GM19468 (cell line): ENCODE measurements around the gene CWC27.

ENCODE experiments used
- ATAC-seq: cut with Tn5 transposase; IDR thresholded peaks from one replicate; pipeline ENCODE4 v1.9.1; 2021; ENCODE audit warnings: mild to moderate bottlenecking, moderate library complexity, moderate number of reproducible peaks; ENCODE audit not compliant: unreplicated experiment; ENCODE audit errors: extremely low read depth

The CWC27 gene, protein sequence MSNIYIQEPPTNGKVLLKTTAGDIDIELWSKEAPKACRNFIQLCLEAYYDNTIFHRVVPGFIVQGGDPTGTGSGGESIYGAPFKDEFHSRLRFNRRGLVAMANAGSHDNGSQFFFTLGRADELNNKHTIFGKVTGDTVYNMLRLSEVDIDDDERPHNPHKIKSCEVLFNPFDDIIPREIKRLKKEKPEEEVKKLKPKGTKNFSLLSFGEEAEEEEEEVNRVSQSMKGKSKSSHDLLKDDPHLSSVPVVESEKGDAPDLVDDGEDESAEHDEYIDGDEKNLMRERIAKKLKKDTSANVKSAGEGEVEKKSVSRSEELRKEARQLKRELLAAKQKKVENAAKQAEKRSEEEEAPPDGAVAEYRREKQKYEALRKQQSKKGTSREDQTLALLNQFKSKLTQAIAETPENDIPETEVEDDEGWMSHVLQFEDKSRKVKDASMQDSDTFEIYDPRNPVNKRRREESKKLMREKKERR

GRCh38 chr5:64768358-64769312, at the start of gene CWC27, which contains the start of gene SREK1IP1:
Gene CWC27, plus strand, starts transcription at chr5:64768930. Its CDS starts 217 bp downstream, at chr5:64769147.
Gene SREK1IP1, minus strand, starts transcription at chr5:64768691. Its CDS starts 174 bp downstream, at chr5:64768517.
- ATAC-seq, result peak; percentile 97

DNA sequence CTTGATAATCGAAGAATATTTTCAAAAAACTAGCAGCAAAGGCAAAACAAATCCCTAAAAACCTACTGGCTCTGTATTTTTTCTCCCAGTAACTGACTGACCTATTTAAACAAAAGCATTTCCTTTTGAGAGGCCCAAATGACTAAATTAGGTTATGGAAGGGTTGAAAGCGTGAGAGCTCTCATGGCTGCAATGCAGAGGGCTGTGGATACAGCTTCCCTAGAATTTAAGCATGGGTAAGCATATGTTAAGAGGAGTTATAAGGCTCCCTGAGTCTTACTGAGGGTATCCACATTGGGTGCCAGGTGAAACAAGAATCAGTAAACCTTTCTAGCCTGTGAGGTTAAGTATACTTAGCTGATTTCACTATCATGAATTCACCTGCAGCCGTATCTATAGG, 46.1 kb upstream of the CWC27 start:
- ATAC-seq, result no peak

DNA sequence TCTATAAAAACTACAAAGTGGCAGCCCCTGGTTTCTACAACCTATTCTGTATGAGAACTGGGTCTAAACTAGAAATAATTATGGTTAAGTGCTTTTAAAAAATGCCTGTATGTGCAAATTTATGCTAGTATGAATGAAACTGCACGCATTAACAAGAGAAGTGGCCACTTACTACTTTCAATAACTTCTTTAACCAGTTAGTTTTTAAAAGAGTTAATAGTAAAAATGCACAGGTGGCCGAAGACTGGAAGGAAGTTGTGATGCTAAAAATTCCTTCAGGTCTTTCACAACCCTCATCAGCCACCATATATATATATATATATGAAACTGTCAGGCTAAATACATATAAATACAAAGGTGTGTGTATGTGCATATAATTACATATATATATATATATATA, 41.6 kb upstream of the CWC27 start:
- ATAC-seq, result no peak

DNA sequence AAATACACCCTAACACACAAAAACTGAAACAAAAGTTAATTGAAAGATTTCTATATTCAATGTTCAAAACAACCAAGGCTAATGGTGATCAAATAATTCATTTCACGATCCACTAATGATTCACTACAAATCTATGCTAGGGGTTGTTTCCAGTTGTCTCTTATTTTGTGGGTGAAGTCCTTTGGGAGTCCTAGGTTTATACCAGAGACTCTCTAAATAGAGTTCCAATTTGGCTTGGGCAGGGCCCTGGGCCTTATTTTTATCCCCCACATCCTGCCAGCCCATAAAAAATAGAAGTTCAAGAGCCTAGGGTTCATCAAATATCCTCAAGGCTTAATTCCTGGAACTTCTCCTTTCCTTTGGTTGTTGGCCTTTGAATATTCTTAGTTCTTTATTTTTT, 26.3 kb upstream of the CWC27 start:
- no peak for ATAC-seq

DNA sequence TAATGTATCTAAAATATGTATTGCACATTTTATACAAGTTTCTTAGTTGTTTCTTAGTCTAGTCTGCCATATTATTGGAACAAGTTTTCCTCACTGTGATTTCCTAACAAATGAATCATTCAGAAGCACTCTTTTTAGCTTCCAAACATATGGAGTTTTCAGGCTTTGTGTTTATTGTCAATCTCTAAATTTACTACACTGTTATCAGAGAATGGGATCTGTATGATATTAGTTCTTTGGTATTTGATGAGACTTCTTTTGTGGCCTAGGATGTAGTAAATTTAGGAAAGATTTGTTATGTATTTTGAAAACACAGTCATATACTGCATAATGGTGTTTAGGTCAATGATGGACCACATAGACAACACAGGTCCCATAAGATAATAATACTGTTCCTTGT, 25.9 kb upstream of the CWC27 start:
- no peak for ATAC-seq

DNA sequence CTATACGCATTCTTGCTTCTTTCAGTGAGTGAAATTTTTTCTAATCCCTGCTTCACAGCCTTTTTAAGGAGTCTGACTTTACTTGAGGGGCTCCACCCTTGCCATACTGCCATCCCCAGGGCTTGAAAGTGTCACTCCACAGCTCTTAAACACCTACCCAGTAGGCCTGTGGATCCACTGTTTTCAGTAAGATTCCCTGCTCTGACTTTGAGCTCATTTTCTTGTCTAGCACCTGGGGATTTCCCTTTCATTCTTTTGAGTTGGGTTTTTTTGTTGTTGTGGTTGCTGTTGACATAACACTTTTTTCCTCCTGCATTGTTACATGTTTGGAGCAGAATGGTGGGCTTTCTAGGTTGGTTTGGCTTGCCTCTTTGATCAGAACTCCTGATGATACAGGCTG, 23.8 kb upstream of the CWC27 start:
- no peak for ATAC-seq

- no peak for ATAC-seq
These were observed 22.3 kb upstream of the CWC27 start for GRCh38 chr5:64746446-64746845.

DNA sequence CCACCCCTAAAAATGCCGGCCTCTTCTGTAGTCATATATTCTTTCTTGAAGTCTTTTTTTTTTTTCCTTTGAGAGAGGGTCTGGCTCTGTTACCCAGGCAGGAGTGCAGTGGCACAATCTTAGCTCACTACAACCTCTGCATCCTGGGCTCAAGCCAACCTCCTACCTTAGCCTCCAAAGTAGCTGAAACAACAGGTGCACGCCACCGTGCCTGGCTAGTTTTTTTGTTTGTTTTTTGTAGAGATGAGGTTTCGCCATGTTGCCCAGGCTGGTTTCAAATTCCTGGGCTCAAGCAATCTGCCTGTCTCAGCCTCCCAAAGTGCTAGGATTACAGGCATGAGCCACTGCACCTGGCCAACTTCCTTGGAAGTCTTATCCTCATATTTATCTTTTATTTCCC, 19.3 kb upstream of the CWC27 start:
- ATAC-seq, result no peak

- ATAC-seq, result no peak
These were observed 14.7 kb upstream of the CWC27 start for GRCh38 chr5:64754066-64754465.

DNA sequence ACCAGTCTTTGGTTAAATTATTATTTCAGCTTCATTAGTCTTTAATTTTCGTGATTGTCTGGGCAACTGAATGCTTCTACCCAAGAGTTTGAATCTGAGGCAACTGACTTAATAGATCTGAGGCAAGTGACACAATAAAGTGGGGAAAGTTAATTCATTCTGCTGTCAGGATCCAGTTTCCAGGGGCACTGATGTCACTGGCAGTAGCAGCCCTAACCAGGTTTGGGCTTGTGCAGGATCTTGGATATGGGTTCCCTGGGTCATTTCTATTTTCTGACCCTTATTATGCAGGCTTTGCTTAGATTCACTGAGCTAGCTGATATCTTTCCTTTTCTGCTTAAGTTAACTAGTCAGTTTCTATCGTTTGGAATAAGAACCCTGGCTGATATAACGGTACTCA, 9.8 kb upstream of the CWC27 start:
- ATAC-seq, result no peak

DNA sequence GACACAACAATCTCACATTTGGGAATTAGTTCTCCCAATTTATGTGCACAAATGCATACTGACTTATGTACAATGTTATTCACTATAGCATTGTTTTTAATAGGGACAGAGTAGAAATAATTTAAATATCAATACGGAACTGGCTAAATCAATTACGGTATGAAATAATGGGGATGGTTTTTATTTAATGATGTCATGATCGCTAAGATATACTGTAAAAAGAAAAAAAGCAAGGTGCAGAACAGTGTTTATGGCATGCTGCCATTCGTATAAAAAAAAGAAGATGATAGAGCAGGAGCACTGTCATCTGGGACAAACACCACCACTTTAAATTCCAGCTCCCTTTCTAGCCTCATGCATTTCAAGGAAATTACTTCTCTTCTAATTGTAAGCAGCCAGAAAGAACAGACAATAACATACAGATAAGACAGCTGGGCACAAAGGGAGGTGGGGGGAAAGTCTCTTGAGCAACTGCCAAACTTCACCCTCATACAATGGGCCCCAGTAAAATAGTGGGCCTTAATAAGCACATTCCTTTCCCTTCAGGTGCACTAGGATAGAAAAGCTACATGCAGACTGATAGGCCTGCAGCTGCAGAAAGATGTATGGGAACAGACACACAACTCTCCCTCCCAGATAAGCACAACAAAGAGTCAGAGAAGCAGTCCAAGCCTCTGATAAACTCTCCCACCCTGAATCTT, 8.6 kb upstream of the CWC27 start:
- ATAC-seq, result no peak

DNA sequence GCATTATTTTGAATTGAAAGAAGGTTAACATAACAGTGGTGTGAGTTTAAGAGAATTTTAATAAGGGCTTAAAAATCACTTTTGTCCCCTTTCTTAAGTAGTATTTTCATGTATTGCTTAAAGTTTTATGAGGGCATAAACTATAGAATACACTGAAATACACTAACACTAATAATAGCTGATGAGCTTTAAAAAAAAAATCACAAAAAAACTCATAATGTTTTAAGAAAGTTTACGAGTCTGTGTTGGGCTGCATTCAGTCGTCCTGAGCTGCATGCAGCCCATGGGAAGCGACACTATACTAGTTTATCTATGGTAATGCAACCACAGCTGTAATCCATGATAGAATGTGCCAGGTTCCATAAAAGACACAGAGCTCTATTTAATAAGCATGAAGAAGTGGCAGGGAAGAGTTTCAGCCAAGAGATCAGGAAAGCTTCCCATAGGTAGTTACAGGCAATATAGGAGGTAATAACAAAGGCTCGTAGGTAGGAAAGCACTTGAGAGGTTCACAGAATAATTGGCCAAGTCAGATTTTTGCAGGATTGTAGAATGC, 4.7 kb upstream of the CWC27 start:
- no peak for ATAC-seq

DNA sequence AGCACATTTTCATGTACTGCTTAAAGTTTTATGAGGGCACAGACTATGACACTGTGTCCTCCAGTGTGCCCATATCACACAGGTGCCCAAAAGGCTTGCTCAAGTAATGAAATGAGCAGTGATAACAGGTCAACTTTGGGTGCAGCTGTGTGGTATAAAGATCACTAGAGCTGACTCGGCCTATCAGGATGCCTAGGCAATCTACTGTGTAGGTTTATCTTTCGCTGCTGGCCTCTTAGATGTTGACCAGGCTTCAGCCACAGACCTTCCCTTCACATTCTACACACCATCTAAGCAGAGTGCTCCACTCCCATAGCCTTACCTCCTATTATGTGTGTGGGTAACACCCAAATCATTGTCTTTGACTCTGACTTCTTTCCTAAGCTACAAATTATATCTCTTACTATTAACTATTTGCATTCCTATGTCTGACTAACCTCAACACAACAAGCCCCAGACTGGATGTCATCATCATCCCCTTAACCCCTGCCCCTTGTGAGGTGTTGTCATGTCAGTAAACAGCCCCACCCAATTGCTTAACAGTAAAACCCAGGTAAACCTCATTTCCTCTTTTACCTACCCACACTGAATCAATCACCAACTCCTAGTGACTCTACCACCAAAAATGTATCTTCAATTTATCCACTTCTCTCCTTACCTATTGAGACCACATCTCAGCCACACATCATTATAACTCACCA, 2.8 kb upstream of the CWC27 start:
- no peak for ATAC-seq

DNA sequence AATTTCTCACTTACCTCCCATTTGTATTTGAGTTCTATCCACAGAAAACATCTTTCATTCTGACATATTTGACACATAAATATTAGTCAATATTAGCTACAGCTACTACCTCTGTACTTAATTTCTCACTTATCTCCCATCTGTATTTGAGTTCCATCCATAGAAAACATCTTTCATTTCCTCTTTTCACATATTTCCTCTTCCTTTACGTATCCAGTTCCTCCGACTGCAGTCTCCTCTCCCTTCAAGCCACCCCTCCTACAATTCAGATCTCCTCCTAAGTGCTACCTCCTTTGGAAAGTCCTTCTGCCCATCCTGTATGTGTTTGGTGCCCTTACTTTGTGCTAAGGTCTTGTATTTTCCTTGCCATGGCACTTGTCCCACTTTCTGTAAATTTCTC, 1.8 kb upstream of the CWC27 start:
- ATAC-seq, result no peak

- no peak for ATAC-seq
These were observed 772 bp upstream of the CWC27 start for GRCh38 chr5:64767959-64768357.

DNA sequence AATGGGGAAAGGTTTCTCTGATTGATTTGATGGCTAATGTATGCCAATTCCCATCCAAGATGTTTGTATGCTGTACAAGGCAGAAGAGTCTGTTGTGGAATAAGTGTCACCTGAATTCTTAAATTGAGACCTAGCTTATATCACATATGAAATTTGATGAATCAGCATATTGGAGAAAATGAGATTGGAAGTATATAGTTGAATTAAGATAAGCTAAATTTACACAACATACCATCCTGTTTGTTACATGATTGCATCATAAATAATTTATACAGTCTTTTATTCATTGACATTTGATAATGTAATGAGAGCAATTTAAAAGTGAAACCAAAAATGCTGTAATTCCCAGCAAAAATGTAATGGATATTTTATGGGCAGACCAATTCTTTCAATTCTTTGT, 1.1 kb downstream of the CWC27 start:
- no peak for ATAC-seq

DNA sequence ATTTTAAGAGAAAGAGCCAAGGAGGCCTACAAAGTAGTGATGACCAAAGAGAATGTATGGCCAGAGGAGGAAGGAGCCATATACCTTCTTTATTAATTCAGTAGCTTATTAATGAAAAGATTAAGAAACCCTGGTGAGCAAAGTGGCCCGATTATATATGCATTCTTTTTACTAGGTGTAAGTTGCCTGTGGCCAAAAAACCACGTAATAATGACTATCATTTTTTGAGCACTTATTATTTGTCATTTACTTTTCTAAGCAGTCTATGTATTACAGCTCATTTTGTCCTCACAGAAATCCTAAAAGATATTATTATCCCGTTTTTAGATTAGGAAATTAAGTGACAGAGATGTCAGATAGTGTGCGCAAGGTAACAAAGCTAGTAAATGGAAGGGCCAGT, 3.0 kb downstream of the CWC27 start:
- no peak for ATAC-seq

DNA sequence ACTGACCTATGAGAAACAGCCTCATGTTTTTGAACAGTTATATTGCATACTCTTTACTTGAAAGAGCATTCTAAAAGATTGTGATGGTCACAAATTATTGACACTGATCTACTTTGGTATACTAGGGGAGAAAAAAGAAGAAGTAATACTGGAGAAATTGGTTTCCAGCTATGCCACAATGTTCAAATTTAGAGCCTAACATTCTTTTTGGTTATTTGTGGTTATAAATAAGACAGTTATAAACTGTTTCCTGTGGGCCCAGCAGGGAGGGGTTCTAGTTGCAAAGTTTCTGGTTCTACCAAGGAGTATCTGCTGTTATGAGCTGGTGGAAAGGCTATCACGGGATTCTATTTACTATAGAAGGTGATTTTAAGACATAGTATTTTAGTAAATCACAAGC, 4.8 kb downstream of the CWC27 start:
- peak; percentile 33 for ATAC-seq

- no peak for ATAC-seq
These were observed 6.6 kb downstream of the CWC27 start for GRCh38 chr5:64775291-64775690.
